GM18861 (cell line): ENCODE results near the gene B4GALT6.

Source experiments
- ATAC-seq: cut with Tn5 transposase; IDR thresholded peaks from one replicate; pipeline ENCODE4 v1.9.1; 2021; ENCODE audit not compliant: unreplicated experiment

B4GALT6 gene

DNA sequence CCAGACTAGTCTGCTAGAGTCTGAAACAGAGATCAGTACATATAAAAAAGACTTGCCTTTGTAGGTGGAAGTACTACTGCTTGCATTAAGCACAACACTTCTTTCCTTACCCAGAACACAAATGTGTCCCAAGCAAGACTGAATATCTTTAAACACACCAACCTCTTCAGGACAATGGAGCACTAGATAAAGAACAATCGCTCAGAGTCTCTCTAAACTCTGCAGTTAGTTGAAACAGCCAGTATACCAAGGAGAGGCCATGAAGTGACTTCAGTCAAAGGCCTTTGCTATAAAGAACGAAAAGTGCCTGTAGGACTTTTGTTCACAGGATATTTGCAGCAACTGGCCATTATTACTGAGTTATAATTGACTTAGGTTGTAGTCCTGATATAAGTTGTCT, 9.9 kb upstream of the B4GALT6 start:
- ATAC-seq: no peak

DNA sequence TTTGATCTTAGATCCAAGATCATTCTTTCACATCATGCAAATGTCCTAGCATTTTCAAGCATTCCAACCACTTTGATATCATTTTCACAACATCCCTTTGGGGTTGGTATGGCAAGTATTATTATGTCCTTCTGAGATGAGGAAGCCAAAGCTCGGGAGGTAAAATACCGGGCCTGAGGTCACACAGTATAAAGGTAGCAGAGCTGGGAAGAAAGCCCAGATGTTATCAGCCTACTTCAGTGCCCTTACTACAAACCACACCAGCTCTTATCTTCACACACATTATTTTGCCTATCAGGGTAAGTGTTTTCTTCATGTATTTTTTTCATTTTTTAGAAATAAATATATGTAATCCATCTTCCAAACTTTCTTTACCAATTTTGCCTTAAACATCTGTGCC, 4.2 kb upstream of the B4GALT6 start:
- ATAC-seq: no peak

DNA sequence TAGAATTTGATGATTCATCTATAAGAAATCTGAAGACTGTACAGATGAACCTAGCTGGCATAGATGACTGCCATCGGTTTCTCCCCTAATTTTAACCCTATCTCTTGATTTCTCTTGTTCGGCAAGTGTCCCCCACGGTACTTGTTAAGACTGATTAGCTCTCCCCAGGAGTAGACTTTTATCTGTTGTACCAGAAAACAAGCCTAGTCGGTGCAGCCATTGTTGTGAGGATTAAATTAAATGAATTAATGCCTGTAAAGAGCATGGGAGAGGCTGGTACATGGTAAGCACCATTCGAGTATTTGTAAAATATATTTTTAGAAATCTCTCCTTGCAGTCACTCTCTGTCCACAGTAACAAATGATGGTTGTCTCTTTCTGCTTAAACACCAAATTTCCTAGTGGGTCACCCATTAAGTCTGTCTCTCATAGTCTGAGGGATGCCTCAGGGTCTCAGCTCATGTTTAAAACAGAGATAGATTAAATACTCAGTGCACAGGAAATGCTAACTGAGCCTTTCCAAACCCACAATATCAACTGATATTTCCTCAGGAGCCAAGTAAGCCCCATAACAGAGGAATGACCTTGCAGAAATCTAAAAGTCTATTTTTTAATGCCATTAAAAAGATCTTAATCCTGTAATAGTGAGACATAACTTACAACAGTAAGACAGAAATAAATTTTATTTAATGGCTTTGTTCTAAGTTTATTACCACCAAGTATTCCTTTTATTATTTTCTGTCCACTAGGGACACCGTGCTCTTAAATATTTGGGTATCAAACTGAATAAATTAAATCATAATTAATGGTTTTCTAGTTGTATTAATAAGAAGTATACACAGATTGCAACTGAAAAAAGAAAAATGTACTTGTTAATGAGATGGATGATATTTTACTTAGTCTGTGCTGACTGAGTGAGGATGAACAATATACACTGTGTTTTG, 2.9 kb upstream of the B4GALT6 start:
- ATAC-seq: no peak

DNA sequence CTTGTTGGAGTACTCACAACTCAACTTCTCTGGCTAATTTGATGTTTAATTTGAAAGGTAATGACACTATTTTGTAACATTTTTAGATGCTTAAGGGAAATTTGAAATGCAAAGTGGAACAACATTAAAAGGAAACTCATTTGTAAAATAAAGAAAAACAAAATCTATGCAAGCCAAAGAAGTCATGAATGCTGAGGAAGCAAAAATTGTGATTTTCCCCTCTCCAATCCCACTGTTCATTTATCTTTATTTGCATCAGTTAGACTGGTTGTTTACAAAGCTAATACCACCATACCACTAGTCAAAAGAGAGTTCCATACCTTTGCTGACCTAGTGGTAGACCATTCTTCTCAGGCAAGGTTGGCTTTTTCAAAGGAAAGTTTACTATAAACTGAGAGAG, 2.2 kb upstream of the B4GALT6 start:
- no peak for ATAC-seq

DNA sequence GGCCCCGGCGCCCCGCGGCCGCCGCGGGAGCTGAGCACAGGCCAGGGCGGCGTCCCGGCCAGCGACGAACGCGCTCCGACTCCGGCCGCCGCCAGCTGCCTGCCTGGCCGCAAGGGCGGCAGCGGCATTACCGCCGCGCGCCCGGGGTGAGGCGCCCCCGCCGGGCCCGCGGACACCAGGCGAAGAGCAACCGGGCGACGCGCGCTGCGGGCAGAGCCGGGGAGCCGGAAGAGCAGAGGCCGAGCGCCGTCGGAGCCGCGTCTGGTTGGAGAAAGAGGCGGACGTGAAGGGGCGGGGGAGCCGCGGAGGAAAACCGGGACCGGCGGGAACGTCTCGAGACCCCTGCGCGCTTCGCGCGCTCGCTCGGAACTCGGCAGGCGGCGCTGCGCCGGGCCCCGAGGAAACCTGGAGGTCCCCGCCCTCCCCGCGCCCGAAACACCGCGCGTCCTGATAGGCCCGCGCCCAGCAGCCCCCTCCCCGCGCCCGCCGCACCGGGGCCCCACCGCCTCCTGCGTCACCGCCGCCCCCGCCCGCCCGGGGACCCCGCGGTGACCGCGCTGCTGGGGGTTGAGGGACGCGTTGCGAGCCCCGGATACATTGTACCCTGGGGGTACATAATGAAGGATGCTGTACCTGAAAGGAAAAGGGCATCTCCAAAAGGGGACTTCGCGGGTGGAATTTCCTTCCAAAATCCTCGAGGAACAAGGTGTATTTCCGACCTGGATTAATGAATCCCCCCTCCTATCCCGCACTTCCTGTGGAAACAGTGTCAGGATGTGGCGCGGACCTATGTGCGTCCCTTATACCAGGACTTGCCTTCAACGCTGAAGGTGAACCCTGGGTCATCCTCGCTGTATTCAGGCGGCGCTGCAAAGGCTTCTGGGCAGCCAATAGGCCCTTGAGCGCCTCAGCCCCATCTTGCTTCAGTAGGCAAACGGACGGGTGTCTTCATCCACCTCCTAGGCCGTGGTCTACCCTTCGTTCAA, 1.0 kb upstream of the B4GALT6 start:
- ATAC-seq: peak; percentile 61

DNA sequence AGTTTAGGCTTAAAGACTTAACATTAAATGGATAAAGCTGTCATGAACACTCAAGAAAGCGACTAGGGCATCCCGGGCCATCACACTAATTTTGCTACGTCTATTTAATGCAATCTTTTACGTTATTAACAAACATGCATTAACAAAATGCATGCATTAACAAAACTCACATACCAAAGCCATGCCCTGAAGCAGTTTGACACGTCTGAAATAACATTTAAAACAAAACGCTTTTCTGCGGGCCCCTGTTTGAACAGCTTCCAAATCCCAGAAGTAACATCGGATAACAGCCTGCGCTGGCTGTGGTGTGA, 458 bp downstream of the B4GALT6 start:
- no peak for ATAC-seq

DNA sequence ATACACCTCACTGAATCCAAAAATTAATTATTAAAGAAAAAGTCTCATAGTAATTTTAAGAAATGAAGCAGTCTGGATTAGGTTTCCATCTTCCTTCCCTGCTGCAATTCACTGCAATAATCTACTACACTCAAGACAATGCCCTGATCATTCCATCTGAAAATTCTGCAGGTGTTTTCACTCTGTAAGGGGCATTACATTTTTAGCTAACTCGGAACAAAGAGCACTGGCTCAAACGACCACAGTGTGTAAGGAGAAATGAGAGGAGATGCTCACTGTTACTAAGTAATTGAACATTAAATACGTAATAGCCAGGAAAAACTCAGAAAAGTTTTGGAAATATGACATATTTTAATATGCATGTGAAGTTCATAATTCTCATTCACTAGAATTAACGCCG, 1.3 kb downstream of the B4GALT6 start:
- no peak for ATAC-seq

DNA sequence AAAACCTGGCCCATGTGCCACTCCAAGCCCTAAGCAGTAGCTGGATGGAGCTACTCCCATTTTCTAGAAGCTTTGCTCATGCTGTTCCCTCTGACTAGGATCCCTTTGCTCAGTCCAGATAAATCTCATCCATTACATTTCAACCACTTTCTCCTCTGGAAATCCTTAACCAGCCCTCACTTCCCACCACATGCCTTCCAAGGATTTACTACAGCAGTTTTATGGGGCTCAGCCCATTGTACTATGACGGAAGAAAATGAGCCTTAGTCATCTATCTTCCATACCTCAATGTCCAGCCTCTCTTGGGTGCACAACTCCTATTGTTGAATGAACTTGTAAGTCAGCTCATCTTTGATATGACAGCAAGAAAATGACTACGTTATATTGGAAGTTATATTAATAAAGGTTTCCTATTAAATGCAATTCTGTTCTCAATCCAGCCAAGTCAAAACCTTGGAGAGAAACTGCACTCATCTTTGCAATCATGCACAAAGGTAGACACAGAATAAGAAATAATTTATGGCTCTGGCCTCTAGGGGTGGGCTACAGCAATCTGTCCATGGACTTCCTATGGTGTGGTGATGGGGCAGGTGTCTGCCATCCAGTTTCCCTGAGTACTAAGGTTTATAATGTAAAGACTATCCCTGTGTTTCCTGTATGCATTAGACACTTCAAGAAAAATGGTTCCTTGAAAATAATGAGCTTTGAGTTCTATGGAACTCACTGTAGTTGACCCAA, 3.4 kb downstream of the B4GALT6 start:
- ATAC-seq: no peak

DNA sequence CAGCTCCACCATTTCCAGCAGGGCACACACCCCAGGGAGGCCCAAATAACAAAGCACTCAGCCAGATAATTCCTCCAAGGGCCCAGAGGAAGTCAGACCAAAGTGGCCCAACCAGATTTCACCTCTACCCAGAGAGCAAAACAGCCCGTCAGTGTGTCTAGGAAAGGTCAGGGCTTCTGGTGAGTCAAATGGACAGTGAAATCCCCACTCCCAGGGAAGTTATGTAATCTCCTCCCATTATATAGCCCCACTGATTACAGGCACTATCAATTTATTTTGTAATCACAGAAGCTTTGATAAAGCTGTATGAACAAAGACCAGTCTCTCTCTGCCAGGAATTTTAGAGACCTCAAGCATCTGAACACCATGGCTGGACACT, 4.0 kb downstream of the B4GALT6 start:
- no peak for ATAC-seq

DNA sequence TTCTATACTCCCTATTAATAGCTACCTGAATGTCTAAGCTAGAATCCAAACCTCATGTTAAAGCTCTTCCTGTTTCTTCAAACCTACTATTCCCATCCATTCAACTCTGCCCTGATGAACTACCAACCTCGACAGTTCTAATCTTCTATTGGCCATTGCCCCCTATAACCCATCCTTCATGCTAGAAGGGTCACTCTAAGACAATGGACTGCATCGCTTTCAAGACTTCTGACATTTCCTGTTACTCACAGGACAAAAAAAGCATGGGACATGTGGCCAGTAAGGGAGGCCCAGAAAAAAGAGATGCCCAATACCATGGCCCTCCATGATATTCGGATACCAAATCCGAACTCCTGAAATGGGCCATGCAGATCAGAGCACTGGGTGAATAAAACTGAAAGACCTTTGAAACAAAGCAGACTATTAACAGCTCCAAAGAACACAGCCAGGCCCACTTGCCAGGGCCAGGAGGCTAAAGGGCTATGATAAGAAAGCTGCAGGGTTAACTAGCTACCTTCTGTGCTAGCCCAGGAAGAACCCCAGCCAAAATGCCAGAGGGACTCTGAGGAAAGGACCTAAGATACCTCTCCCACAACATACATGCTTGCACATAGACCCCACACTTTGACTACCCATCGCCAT, 4.5 kb downstream of the B4GALT6 start:
- no peak for ATAC-seq

DNA sequence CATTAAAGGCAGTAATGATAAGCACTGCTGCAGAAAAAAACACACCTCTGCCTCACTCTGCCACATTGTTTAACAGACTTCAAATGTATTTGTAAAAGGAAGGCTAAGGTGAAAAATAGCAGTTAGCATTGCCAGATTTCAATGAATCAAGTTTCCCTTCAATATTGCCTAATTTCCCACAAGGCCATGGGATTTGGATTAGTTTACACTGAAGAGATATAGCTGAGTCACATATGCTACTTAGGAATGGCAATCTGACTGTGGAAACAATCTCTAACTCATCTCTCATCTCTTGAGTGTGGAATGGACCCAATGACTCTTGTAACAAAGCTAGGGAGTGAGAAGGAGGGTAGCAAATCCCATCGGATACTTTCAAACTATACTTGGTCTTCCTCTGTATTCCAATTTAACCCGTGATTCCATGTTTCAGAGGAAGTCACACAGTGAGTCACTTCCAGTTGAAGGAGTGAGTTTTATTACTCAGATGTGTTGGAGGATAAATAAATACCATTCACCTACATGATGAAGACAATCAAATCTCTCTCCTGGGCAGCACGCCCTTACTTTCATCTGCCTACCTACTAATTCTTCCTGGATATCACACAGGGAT, 5.1 kb downstream of the B4GALT6 start:
- ATAC-seq: no peak

DNA sequence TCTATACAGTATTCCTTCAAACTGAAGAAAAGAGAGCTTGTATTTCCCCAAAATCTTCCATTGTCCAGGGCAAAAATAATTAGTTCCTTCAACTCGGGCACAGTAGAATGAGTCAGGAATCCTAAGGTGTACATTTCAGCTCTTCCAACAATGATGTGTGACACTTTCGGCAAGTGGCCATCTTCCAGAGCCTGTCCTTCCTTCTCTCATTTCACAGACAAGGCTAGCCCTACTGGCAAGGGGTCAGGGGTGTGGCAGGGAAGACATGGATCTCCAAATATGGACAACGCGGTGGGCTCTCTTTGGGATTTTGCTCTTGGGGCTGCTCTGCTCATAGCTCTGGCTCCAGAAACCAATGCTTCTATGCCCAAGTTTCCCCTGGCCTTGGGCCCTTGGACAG, 6.0 kb downstream of the B4GALT6 start:
- no peak for ATAC-seq

DNA sequence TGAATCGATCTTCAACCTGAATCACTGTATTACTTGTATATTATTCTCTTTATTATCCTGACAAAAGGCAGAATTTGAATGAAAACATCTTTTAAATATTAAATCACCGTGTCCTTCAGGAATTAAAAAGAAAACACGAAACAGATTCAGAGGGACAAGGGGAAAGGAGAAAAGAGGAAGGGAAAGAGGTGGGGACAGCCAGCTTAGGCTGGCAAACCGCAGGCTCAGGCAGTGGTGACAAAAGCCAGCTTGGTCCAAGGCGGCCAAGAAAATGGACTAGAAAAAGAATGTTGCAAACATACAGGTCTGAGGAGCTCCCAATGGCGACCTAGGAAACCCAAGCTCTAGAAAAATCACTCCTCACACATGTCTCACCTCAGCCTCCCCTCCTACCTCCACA, 6.8 kb downstream of the B4GALT6 start:
- peak; percentile 27 for ATAC-seq

DNA sequence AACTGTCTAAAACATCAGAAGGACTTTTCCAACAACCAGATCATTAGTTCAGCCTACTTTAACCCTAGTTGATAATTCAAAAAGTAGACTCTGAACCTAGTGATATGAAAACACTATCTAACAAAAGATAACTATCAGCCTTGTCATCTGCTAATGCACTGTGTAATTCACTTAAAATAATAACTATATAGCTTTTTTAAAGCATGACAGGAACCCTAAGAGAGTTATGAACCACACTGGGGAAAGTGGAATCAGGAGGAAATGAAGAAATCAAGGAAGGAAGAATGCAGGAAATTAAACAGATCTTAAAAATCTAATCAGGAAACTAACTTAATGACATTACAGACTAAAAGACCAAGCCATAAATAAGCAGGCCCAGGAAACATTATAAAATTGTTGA, 9.0 kb downstream of the B4GALT6 start:
- no peak for ATAC-seq

DNA sequence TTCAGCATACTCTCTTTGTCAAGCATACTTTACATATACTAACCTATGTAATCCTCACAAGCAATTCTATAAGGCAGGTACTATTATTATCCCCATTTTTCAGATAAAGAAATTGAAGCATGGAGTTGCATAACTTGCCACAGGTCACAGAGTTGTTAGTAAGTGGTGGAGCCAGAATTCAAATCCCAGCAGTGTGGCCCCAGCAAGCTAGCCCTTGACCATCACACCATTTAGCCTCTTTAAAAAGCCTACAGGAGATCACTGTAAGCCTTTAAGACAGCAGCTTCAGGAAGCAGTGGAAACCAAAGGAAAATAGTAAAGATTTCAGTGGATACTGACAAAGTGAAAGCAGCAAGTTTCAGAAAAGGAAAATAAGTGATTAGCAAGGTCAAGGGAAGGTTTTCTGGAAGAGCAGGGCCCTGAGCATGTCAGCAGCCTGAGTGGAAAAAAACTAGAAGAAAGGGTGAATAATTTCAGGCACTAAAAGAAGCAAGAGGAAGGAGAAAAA, 11.7 kb downstream of the B4GALT6 start:
- no peak for ATAC-seq

DNA sequence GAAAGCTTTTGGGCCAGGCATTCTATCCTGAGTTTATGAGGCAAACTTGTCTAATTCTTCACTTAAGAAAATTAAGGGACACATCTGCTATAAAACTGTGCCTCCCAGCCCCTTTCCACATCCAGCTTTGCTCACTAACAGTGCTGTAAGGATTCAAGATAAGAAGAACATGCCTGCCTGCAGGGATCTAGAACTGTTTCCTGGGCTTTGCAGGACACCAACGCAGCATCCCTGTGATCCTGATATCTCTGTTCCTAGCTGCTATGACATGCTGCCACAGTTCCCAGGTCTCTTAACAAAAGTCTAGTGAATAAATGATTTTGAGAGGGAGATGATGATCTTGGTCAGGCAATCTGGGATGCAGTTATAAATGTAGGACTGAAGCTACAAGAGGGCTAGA, 12.4 kb downstream of the B4GALT6 start:
- no peak for ATAC-seq

DNA sequence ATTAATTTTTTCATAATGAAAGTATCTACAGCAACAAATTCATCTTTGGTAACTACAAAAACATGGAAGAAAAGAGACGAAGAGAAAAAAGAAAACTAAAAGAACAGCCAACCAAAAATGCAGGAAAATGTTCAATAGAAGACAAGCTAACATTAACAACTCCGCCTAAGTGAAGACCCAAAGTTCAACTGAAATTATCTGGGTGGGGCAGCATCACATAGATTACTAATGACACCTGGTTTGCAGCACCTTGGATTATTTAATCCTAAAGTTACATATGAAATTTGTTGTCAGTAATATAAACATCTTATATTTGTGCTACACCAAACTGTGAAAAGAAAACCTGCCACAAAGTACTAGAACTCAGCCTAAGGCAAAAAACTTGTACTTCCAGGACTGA, 14.8 kb downstream of the B4GALT6 start:
- no peak for ATAC-seq

DNA sequence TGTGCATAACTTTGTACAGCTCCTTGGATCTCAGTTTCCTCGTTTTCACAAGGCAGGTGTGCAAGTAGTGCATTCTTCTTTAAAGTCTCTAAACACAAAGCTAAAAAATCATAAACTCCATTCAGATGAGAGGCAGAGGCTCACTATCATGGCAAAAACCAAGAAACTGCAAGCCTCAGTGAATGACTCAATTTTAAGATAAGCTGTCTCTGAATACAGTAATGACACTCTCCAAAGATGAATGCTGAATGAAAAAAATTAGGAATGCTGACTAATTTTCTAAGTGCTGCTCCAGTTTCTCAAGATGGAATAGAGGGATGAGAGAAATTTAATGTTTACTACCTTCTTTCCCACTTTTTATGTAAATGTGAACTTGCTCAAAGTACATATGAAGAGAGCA, 17.2 kb downstream of the B4GALT6 start:
- ATAC-seq: no peak

DNA sequence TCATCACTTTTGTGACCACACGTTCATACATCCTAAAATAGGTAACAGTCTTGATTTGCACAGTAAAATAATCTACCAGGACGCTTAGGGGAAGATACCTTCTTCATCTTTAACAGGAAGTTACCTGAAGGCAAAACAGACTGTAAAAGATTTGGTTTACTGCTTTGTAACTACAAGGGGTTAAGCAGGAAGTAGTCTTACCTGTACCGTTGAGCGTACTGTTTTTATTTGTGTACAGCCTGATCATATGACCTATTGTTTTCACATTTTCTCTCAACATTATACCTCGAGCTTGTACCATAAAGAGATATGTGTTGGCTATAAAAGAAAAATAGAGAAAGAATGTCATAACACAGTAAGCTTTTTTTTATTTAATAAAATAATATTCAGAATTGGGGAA, 18.3 kb downstream of the B4GALT6 start:
- ATAC-seq: no peak

DNA sequence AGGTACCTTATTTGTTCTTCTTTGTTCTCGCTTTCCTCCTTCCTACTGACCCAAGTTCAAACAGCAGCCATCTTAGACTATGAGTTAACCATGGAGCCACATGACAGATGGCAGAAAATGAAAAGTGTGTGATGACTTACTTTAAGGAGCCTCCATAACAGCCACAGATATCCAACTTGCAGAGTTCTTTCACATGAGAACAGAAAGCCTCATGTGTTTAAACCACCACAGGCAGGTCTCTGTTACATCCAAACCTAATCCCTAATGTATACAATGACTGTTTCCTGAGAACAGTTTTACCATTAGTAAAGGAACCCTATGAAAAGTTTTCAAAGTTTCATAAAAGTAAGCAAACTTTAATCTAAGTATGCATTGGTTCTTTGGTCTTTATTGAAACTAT, 20.3 kb downstream of the B4GALT6 start:
- ATAC-seq: no peak
